Measurements from ENCODE around the gene KCNG2.

Gene KCNG2

DNA sequence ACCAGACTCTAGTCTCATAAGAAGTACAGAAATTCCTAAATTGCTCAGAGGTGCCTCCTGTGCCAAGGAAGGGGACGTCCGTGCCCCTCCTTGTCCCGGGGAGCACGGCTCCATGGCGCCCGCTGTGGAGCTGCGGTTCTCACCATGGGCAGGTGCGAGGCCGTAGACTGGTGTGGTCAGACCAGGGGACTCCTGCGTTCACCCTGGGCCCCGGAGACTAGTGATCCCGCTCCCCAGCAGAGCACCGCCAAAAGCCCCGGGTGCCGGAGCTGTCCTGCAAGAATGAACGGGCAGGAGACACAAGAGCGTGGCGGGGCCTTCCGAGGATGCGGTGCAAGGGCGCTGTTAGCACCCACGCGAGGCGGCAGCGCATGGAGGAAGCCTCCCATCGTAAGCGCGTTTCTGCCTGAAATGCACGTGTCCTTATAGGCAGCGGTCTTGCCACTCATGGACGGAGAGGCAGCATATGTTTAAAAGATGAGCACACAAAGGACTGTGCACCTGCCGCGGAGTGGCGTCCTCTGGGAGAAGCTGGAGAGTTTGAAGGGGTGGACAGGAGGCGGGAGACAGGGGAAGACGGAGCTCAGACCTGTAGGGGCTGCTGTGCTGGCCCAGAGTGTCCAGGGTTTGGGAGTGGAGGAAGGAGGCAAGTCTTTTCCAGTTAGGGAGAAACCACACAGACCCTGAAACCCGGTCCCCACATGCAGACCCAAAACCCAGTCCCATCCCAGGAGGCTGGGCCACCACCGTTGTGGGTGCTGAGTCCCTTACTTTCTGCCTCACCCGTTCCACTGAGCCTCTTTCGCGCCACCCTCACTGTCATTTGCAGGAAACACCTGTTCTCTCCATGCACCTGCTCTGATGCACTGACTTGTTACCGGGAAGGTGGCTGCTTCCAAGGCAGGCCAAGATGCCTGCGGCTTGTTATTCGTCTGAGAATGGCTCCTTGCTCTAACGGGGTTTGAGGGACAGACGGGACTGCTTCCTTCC lies 7.5 kb upstream of the KCNG2 start:
- Mint-ChIP-seq H3K9me3 (peaks cover 5% of the 10 kb centered on the region), H3K4me1 (peaks cover 5% of the 10 kb centered on the region), H3K36me3 (ENCODE audit: low read depth) (no peaks in the 10 kb centered on the region), H3K4me3 (no peak overlapping the region), H3K27me3 (ENCODE audit: low read depth, poor library complexity) (peaks cover 94% of the 10 kb centered on the region), H3K27ac (no peak overlapping the region)
- no peak for DNase-seq
- TF ChIP-seq CTCF (IDR thresholded peaks at IDR 0.05), result no peak

GRCh38 chr18:79790996-79791972 lies 6.5 kb upstream of the KCNG2 start:
- H3K27me3 Mint-ChIP-seq (ENCODE audit: low read depth, poor library complexity), result peaks cover 96% of the 10 kb centered on the region

DNA sequence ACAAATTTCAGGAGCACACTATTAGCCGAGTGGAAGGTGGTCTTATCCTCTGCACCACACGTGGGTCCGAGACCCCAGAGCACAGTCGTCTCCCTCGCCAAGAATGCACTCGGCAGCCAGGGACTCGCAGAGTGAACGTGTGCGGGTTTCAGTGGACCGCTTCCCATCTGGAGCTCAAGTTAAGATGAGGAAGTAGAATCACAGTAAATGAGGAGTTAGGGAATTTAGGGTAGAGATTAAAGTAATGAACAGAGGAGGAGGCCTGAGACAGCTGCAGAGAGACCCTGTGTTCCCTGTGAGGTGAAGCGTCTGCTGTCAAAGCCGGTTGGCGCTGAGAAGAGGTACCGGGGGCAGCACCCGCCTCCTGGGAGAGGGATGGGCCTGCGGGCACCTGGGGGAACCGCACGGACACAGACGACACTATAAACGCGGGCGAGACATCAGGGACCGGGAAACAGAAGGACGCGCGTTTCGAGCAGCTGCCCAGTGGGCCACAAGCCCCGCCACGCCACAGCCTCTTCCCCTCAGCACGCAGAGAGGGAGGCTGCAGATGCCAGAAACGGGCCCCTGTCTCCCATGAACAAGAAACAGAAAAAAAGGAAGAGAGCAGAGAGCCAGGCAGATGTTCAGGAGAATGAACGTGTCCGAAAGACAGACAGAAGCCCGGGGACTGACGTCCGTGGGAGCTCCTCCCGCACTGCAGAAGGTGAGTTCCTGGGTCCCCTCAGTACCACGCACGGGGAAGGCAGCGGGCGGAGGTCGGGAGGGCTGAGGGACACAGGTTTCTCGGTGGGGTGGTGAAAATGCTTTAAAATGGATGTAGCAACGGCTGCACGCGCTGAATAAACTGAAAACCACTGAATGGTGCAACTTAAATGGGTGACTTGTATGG lies 5.4 kb upstream of the KCNG2 start:
- Mint-ChIP-seq H3K9me3 (no peaks in the 10 kb centered on the region), H3K36me3 (ENCODE audit: low read depth) (no peaks in the 10 kb centered on the region), H3K27me3 (ENCODE audit: low read depth, poor library complexity) (peaks cover 96% of the 10 kb centered on the region), H3K4me1 (peaks cover 4% of the 10 kb centered on the region), H3K4me3 (no peak overlapping the region), H3K27ac (no peak overlapping the region)
- no peak for TF ChIP-seq CTCF (IDR thresholded peaks at IDR 0.05)
- no peak for DNase-seq

More at GRCh38 chr18:79790996-79791972, 6.5 kb upstream of the KCNG2 start:
- peaks cover 5% of the 10 kb centered on the region for H3K4me1 Mint-ChIP-seq
- H3K9me3 Mint-ChIP-seq, result peaks cover 5% of the 10 kb centered on the region
- H3K27ac Mint-ChIP-seq, result no peak overlapping the region
- TF ChIP-seq CTCF (IDR thresholded peaks at IDR 0.05), result no peak
- H3K36me3 Mint-ChIP-seq (ENCODE audit: low read depth), result no peaks in the 10 kb centered on the region
- no peak overlapping the region for H3K4me3 Mint-ChIP-seq
- DNase-seq, result no peak

DNA sequence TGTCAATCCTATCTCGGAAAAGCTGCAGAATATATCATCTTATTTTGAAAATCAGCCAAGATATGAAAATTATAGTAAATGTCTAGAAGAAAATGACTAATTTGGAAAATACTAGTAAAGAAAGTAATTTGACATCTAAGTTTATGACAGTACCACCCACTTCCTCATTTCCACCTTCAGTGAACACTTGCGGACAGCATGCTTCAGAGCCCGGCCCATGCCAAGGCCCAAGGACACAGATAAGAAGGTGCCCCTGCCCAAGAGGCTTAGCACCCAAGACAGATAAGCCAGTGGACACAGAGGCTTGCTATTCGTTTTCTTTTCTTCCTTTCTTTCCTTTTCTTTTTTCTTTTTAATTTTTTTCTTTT lies 4.8 kb upstream of the KCNG2 start:
- Mint-ChIP-seq H3K36me3 (ENCODE audit: low read depth) (no peaks in the 10 kb centered on the region), H3K4me3 (no peak overlapping the region), H3K27ac (no peak overlapping the region), H3K27me3 (ENCODE audit: low read depth, poor library complexity) (peaks cover 94% of the 10 kb centered on the region), H3K4me1 (peaks cover 7% of the 10 kb centered on the region), H3K9me3 (no peaks in the 10 kb centered on the region)
- DNase-seq, result no peak
- TF ChIP-seq CTCF (IDR thresholded peaks at IDR 0.05), result no peak

DNA sequence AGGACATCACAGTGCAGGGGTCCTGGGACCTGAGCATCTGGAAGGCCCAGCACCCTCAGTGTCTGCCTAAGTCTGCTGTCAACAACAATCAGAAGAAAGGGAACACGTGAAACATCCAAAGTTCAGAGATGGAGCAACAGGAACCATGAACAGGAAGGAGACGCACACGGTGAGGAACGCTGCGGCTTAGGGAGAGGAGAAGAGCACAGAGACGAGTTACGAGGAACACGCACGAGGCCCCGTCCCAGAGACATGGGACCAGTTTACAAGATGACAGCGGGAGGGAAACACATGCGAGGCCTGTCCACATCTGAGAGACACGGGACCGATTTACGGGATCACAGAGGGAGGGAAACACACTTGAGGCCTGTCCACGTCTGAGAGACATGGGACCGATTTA lies 2.9 kb upstream of the KCNG2 start:
- no peak overlapping the region for H3K27ac Mint-ChIP-seq
- H3K4me1 Mint-ChIP-seq, result peaks cover 17% of the 10 kb centered on the region
- DNase-seq, result no peak
- H3K27me3 Mint-ChIP-seq (ENCODE audit: low read depth, poor library complexity), result peaks cover 88% of the 10 kb centered on the region
- H3K36me3 Mint-ChIP-seq (ENCODE audit: low read depth), result no peaks in the 10 kb centered on the region
- TF ChIP-seq CTCF (IDR thresholded peaks at IDR 0.05), result no peak
- no peak overlapping the region for H3K4me3 Mint-ChIP-seq
- no peaks in the 10 kb centered on the region for H3K9me3 Mint-ChIP-seq

Measured in nephron progenitor cell (in vitro differentiated cells).